ENCODE data around the gene DTNBP1. TPM values are rescaled to one million over a fixed set of nuclear protein-coding genes. Genes with fewer than 3 reads are reported as not detected.

DTNBP1 gene
- total and polyA plus RNA-seq, 3 donors from 2014 or later = 21.8 to 25.4 (median 22.6) TPM

DNA sequence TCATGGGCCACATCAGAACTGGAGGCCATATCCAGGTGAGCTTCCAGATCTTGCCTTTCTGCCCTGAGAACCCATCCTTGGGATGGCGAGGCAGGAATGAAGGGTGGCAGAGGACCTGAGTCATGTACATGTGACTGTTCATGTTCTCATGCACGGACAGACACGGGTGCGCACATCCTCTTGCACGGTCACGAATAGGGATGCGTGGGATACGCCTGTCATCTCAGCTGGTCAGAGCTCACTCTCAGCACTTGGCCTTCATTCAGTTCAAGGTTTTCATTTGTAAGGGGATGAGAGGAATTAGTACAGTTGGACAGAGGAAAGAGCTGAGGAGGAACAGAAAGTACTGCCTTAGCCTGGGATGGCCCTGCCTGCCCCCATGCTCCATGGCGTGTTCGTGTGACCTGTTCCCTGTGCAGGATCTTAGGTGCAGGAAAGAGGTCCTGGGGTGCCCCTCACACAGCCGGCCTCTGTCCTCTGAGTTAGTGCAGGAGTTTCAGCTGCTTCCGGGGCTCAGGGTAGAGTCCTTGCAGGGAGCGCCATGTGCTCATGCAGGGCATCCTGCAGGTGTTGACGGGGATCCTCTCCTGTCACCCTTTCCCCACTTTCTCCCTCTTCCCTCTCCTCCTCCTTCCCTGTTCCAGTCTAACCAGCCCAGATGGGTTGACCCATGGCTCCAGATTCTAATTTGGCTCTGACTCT is 173.4 kb downstream of the DTNBP1 start:
- Histone ChIP-seq H3K4me3 (no peak overlapping the region), H3K36me3 (ENCODE audit: low read depth, missing control alignments) (no peaks in the 10 kb centered on the region), H3K4me1 (peaks cover 20% of the 10 kb centered on the region), H3K27ac (no peak overlapping the region), H3K27me3 (no peaks in the 10 kb centered on the region), H3K9me3 (no peaks in the 10 kb centered on the region)
- intact Hi-C loops (cut with DNase I; ENCODE audit: low total_unique reads) = no loop called here
- no peak for TF ChIP-seq POLR2A (IDR thresholded peaks at IDR 0.05)
- TF ChIP-seq, protein P1, sequence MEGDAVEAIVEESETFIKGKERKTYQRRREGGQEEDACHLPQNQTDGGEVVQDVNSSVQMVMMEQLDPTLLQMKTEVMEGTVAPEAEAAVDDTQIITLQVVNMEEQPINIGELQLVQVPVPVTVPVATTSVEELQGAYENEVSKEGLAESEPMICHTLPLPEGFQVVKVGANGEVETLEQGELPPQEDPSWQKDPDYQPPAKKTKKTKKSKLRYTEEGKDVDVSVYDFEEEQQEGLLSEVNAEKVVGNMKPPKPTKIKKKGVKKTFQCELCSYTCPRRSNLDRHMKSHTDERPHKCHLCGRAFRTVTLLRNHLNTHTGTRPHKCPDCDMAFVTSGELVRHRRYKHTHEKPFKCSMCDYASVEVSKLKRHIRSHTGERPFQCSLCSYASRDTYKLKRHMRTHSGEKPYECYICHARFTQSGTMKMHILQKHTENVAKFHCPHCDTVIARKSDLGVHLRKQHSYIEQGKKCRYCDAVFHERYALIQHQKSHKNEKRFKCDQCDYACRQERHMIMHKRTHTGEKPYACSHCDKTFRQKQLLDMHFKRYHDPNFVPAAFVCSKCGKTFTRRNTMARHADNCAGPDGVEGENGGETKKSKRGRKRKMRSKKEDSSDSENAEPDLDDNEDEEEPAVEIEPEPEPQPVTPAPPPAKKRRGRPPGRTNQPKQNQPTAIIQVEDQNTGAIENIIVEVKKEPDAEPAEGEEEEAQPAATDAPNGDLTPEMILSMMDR (IDR thresholded peaks at IDR 0.05) = no peak
- 71 to 79% methylated on average over 14 of the region's 14 CpGs for WGBS, 2 donors
- peak; percentile 14 for DNase-seq

DNA sequence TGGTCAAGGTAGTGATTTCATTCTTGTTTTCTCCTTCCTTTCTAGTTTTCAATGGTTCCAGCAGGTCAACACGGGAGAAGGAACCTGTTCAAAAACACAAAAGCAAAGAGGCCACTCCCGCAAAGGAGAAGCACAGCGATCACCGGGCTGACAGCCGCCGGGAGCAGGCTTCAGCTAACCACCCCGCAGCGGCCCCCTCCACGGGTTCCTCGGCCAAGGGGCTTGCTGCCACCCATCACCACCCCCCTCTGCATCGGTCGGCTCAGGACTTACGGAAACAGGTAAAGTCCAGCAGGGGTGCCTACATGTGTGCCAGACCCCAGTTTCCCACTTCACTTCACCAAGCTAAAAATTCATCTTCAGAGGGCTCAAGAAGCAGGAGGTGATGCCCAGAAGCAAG is 175.6 kb downstream of the DTNBP1 start:
- H3K27ac ChIP-seq = no peak overlapping the region
- WGBS, 2 donors = 94 to 95% methylated on average over 13 of the region's 13 CpGs
- DNase-seq = no peak
- peaks cover 20% of the 10 kb centered on the region for H3K4me1 ChIP-seq
- no peaks in the 10 kb centered on the region for H3K36me3 ChIP-seq (ENCODE audit: low read depth, missing control alignments)
- intact Hi-C loops (cut with DNase I; ENCODE audit: low total_unique reads) = no loop called here
- H3K27me3 ChIP-seq = no peaks in the 10 kb centered on the region
- H3K4me3 ChIP-seq = no peak overlapping the region
- no peak for TF ChIP-seq POLR2A (IDR thresholded peaks at IDR 0.05)
- TF ChIP-seq, protein P1 (IDR thresholded peaks at IDR 0.05) = no peak
- no peaks in the 10 kb centered on the region for H3K9me3 ChIP-seq

DNA sequence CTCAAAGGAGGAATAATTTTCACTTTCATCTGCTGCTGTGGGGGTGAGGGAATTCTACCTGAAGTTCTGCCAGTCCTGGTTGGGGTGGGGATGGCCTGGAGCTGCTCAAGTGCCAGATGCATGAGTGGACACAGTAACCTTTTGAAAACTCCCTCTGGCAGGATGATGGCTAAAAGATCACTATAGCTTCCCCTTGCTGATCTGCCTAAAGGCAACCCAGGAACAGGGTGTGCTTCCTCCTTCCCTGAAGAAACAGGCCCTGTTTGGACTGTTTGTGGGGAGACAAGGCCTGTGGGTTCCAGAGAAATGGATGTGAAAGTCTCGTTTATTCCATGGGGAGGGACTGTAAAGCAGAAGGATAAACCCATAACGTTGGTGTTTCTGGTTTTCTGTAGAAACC is 176.9 kb downstream of the DTNBP1 start:
- no peaks in the 10 kb centered on the region for H3K36me3 ChIP-seq (ENCODE audit: low read depth, missing control alignments)
- no peak overlapping the region for H3K27ac ChIP-seq
- intact Hi-C loops (cut with DNase I; ENCODE audit: low total_unique reads) = no loop called here
- 57 to 71% methylated on average over 2 of the region's 2 CpGs for WGBS, 2 donors
- H3K4me3 ChIP-seq = no peak overlapping the region
- peaks cover 10% of the 10 kb centered on the region for H3K4me1 ChIP-seq
- peak; percentile 9 for DNase-seq
- no peaks in the 10 kb centered on the region for H3K27me3 ChIP-seq
- TF ChIP-seq POLR2A (IDR thresholded peaks at IDR 0.05) = no peak
- TF ChIP-seq, protein P1 (IDR thresholded peaks at IDR 0.05) = no peak
- H3K9me3 ChIP-seq = no peaks in the 10 kb centered on the region

DNA sequence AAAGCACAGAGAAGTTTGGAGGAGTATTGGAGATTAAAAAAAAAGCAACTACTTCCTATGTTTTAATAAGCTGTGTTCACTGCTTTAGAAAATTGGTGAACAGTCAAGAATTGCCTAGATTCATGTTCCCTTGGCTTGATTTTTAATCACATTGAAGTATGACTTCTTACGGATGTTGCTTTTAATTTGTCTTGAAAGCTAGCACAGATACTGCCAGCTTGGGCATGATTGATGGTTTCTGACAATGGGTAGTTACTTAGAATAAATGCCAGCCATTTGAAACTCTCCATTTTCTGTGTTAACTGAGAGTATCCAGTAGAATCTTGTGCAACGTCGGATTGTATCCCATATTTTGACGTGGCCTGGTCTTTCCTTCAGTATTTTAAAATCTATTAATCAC is 178.0 kb downstream of the DTNBP1 start:
- Histone ChIP-seq H3K27ac (no peak overlapping the region), H3K36me3 (ENCODE audit: low read depth, missing control alignments) (no peaks in the 10 kb centered on the region), H3K9me3 (no peaks in the 10 kb centered on the region), H3K27me3 (no peaks in the 10 kb centered on the region), H3K4me1 (peaks cover 4% of the 10 kb centered on the region), H3K4me3 (no peak overlapping the region)
- WGBS, 2 donors = 91 to 92% methylated on average over 4 of the region's 4 CpGs
- intact Hi-C loops (cut with DNase I; ENCODE audit: low total_unique reads) = no loop called here
- TF ChIP-seq, protein P1 (IDR thresholded peaks at IDR 0.05) = no peak
- TF ChIP-seq POLR2A (IDR thresholded peaks at IDR 0.05) = no peak
- DNase-seq = no peak

DNA sequence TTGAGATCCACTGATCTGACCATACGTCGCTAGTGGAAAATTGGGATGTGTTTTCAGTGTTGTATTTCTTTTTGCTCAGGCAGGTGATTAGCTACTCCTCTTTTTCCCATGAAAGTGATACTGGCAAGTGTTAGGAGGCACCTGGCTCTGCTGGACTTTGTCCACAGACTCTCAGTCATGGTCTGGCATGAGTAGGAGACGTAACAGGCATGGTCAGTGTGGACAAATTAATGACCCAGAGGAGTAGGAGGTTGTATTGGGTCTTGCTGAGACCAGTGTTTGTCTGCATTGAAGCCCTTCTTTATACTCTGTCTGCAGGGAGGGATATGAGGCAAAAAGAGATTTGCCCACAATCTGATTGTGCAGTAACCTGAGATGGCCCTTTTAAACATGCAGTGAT is 178.7 kb downstream of the DTNBP1 start:
- 85 to 90% methylated on average over 3 of the region's 3 CpGs for WGBS, 2 donors
- Histone ChIP-seq H3K27ac (no peak overlapping the region), H3K9me3 (no peaks in the 10 kb centered on the region), H3K4me3 (no peak overlapping the region), H3K27me3 (no peaks in the 10 kb centered on the region), H3K4me1 (no peaks in the 10 kb centered on the region), H3K36me3 (ENCODE audit: low read depth, missing control alignments) (no peaks in the 10 kb centered on the region)
- intact Hi-C loops (cut with DNase I; ENCODE audit: low total_unique reads) = no loop called here
- no peak for TF ChIP-seq POLR2A (IDR thresholded peaks at IDR 0.05)
- TF ChIP-seq, protein P1 (IDR thresholded peaks at IDR 0.05) = no peak
- DNase-seq = no peak

Data from testis (tissue), 3 donors.